Adrenal gland (tissue), 5 donors: Measurements from ENCODE around the gene SH2B2.

Source experiments
- POLR2A ChIP-seq, 2 donors: fragments of 450-650 bp; IDR thresholded peaks; one replicate each; pipeline ENCODE4 v1.6.1; 2017; ENCODE audit warnings: antibody characterized with exemption in 2 of 2, mild to moderate bottlenecking in 2 of 2, moderate library complexity in 1 of 2
- TF ChIP-seq, protein P1 (sequence below), 6 experiments: fragments of 450-650 bp in 4 of 6; fragments of 200-600 bp in 2 of 6; sonication (generic) in 1 of 6; IDR thresholded peaks; 1 replicate in 5 of 6; 2 replicates in 1 of 6; pipeline versions ENCODE4 v1.5.1 to v1.8.0; 2016 to 2021; ENCODE audit warnings: antibody characterized with exemption in 6 of 6, mild to moderate bottlenecking in 2 of 6, moderate library complexity in 1 of 6
- donor health status: DM: no; HTN: no; CAD: no.

GRCh38 chr7:102254521-102254920 lies 32.1 kb upstream of the SH2B2 start:
- TF ChIP-seq, protein P1, sequence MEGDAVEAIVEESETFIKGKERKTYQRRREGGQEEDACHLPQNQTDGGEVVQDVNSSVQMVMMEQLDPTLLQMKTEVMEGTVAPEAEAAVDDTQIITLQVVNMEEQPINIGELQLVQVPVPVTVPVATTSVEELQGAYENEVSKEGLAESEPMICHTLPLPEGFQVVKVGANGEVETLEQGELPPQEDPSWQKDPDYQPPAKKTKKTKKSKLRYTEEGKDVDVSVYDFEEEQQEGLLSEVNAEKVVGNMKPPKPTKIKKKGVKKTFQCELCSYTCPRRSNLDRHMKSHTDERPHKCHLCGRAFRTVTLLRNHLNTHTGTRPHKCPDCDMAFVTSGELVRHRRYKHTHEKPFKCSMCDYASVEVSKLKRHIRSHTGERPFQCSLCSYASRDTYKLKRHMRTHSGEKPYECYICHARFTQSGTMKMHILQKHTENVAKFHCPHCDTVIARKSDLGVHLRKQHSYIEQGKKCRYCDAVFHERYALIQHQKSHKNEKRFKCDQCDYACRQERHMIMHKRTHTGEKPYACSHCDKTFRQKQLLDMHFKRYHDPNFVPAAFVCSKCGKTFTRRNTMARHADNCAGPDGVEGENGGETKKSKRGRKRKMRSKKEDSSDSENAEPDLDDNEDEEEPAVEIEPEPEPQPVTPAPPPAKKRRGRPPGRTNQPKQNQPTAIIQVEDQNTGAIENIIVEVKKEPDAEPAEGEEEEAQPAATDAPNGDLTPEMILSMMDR (IDR thresholded peaks at IDR 0.05), result no peak
- no peak for TF ChIP-seq POLR2A (IDR thresholded peaks at IDR 0.05)
